HepG2 (cell line): ENCODE data around the gene OGFR. TPM values are rescaled to one million over a fixed set of nuclear protein-coding genes. Genes with fewer than 3 reads are reported as not detected.

Experiments used
- AKAP8 ChIP-seq: sonication (generic); formaldehyde crosslinking; IDR thresholded peaks from 2 replicates; pipeline ENCODE4 v1.5.1; 2020; ENCODE audit warnings: mild to moderate bottlenecking, missing genetic modification reagents
- ATF7 ChIP-seq, 2 experiments: fragments of 450-650 bp in 1 of 2; sonication (generic) in 1 of 2; formaldehyde crosslinking in 1 of 2; IDR thresholded peaks; 2 replicates each; pipeline versions ENCODE4 v1.4.0 to v1.6.1; 2016 to 2020; ENCODE audit warnings: antibody characterized with exemption in 1 of 2, mild to moderate bottlenecking in 1 of 2, missing genetic modification reagents in 1 of 2
- BRD4 ChIP-seq: sonication (generic); formaldehyde crosslinking; IDR thresholded peaks from 2 replicates; pipeline ENCODE4 v1.4.0; 2020; ENCODE audit warnings: missing genetic modification reagents
- CHD2 ChIP-seq: IDR thresholded peaks from 2 replicates; pipeline ENCODE4 v1.6.1; 2011; ENCODE audit warnings: low read depth, low read length, improper control_type of control experiment
- DNMT3B ChIP-seq: conservative IDR thresholded peaks from 2 replicates; pipeline ENCODE4 v1.6.1; 2016; ENCODE audit warnings: missing biosample characterization, control low read depth
- ELF1 ChIP-seq: sonication (generic); formaldehyde crosslinking; IDR thresholded peaks from 2 replicates; pipeline ENCODE4 v1.4.0; 2020; ENCODE audit warnings: missing genetic modification reagents
- HIVEP1 ChIP-seq: sonication (generic); formaldehyde crosslinking; IDR thresholded peaks from 2 replicates; pipeline ENCODE4 v1.4.0; 2020; ENCODE audit warnings: mild to moderate bottlenecking, missing genetic modification reagents
- HNRNPLL ChIP-seq: fragments of 200-400 bp; formaldehyde crosslinking; IDR thresholded peaks from 2 replicates; pipeline ENCODE4 v1.6.1; 2017; ENCODE audit warnings: mild to moderate bottlenecking, low read depth, low read length; ENCODE audit not compliant: poor library complexity, severe bottlenecking
- JUN ChIP-seq: sonication (generic); formaldehyde crosslinking; IDR thresholded peaks from 2 replicates; pipeline ENCODE4 v1.4.0; 2020; ENCODE audit warnings: mild to moderate bottlenecking, missing genetic modification reagents
- KDM5B ChIP-seq: sonication (generic); formaldehyde crosslinking; IDR thresholded peaks from 2 replicates; pipeline ENCODE4 v1.4.0; 2020; ENCODE audit warnings: missing genetic modification reagents, mild to moderate bottlenecking, borderline replicate concordance
- MXD1 ChIP-seq: sonication (generic); formaldehyde crosslinking; IDR thresholded peaks from 2 replicates; pipeline ENCODE4 v1.4.0; 2020; ENCODE audit warnings: mild to moderate bottlenecking, missing genetic modification reagents
- NR2F6 ChIP-seq, 2 experiments: IDR thresholded peaks; 2 replicates each; pipeline ENCODE4 v1.6.1; 2016; ENCODE audit warnings: antibody characterized with exemption in 1 of 2, mild to moderate bottlenecking in 1 of 2
- PITX1 ChIP-seq: sonication (generic); formaldehyde crosslinking; IDR thresholded peaks from 2 replicates; pipeline ENCODE4 v1.5.1; 2020; ENCODE audit warnings: mild to moderate bottlenecking, missing genetic modification reagents
- PLRG1 ChIP-seq: fragments of 450-650 bp; conservative IDR thresholded peaks from 2 replicates; pipeline ENCODE4 v1.6.1; 2016
- PRPF4 ChIP-seq: fragments of 200-400 bp; formaldehyde crosslinking; IDR thresholded peaks from 2 replicates; pipeline ENCODE4 v1.6.1; 2016; ENCODE audit warnings: low read length, low read depth; ENCODE audit not compliant: poor library complexity, severe bottlenecking
- RARA ChIP-seq: IDR thresholded peaks from 2 replicates; pipeline ENCODE4 v1.6.1; 2016; ENCODE audit warnings: missing genetic modification reagents, missing compliant biosample characterization
- RXRA ChIP-seq: sonication (generic); formaldehyde crosslinking; IDR thresholded peaks from 2 replicates; pipeline ENCODE4 v1.5.1; 2020; ENCODE audit warnings: missing genetic modification reagents
- SIN3A ChIP-seq: IDR thresholded peaks from 2 replicates; pipeline ENCODE4 v1.6.1; 2011; ENCODE audit warnings: low read depth, mild to moderate bottlenecking, control low read depth, low read length, borderline replicate concordance
- TAF1 ChIP-seq: sonication (generic); formaldehyde crosslinking; IDR thresholded peaks from 2 replicates; pipeline ENCODE4 v1.4.0; 2020; ENCODE audit warnings: missing genetic modification reagents
- YEATS4 ChIP-seq: sonication (generic); formaldehyde crosslinking; IDR thresholded peaks from 2 replicates; pipeline ENCODE4 v1.4.0; 2020; ENCODE audit warnings: missing genetic modification reagents, borderline replicate concordance
- ZBTB7A ChIP-seq: sonication (generic); formaldehyde crosslinking; IDR thresholded peaks from 2 replicates; pipeline ENCODE4 v1.8.0; 2022; ENCODE audit warnings: mild to moderate bottlenecking, missing genetic modification reagents
- ZKSCAN5 ChIP-seq: sonication (generic); formaldehyde crosslinking; IDR thresholded peaks from 2 replicates; pipeline ENCODE4 v1.5.1; 2020; ENCODE audit warnings: mild to moderate bottlenecking, missing genetic modification reagents
- ZNF720 ChIP-seq: sonication (generic); formaldehyde crosslinking; IDR thresholded peaks from 2 replicates; pipeline ENCODE4 v1.4.0; 2020; ENCODE audit warnings: missing genetic modification reagents
- ZNF768 ChIP-seq: sonication (generic); formaldehyde crosslinking; IDR thresholded peaks from 2 replicates; pipeline ENCODE4 v1.4.0; 2020; ENCODE audit warnings: missing genetic modification reagents
- ZSCAN30 ChIP-seq: sonication (generic); formaldehyde crosslinking; IDR thresholded peaks from 2 replicates; pipeline ENCODE4 v1.5.0; 2020; ENCODE audit warnings: mild to moderate bottlenecking, missing genetic modification reagents
- polyA plus RNA-seq, 8 experiments: library from polyadenylated mRNA; depleted of rRNA in 3 of 8; stranded (reverse) in 7 of 8; unstranded in 1 of 8; fragments of >200 nt; fragmentation: Illumina TruSeq in 4 of 8; extraction: Trizol in 4 of 8; gene quantifications; 2 replicates each; pipeline versions ENCODE4 v1.2.1 to v1.2.3, GENCODE V29; 2011 to 2016; ENCODE audit warnings: low read depth in 4 of 8, missing spikeins in 1 of 8, mixed read lengths in 1 of 8; ENCODE audit not compliant: insufficient read depth in 1 of 8
- total RNA-seq, 5 experiments: library from RNA; depleted of rRNA; stranded (reverse); fragments of >200 nt; fragmentation: Illumina TruSeq; extraction: Trizol; gene quantifications; 2 replicates each; pipeline ENCODE4 v1.2.3, GENCODE V29; 2016; ENCODE audit warnings: low read depth in 1 of 5
- TF ChIP-seq, protein P1 (sequence below): sonication (generic); formaldehyde crosslinking; IDR thresholded peaks from 2 replicates; pipeline ENCODE4 v1.5.0; 2020; ENCODE audit warnings: mild to moderate bottlenecking, missing genetic modification reagents, borderline replicate concordance

The OGFR gene
- total and polyA plus RNA-seq, 2 of the 13 experiments (the other 11 are each of a cell fraction or from before 2014, with no cell fraction given), result 47.7 to 81.8 TPM

DNA sequence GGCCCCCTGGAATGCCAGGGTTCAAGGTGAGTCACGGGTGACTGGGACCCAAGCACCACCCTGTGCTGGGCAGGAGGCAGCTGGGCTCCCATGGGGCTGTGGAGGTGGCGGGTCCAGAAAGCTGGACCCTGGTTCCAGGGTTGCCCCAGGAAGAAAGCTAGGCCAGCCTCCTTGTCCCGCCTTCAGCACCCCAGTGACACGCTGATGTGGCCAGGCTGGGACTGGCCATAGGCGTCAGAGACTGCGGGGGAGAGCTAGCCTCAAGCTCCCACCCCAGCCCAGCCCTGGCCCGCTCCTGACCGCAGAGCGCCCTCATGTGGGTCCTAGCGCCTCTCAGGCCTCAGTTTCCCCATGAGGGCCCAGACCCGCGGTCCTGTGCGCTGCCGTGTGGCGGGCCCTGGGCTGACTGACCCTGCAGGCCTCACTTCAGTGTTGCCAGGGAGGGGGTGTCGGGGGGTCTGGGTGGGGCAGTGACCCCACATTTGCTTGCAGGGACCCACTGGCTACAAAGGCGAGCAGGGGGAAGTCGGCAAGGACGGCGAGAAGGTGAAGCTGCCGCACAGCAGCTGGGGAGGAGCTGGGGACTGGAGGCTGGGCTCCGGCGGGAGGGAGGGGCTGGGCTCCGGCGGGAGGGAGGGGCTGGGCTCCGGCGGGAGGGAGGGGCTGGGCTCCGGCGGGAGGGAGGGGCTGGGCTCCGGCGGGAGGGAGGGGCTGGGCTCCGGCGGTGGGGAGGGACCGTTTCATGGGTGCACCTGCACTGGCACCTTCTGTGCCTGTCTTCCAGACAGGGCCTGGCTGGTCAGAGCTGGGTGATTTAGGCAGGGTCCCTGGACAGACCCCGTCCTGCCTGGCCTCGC lies 20.1 kb downstream of the OGFR start (continued):
- TF ChIP-seq, protein P1, sequence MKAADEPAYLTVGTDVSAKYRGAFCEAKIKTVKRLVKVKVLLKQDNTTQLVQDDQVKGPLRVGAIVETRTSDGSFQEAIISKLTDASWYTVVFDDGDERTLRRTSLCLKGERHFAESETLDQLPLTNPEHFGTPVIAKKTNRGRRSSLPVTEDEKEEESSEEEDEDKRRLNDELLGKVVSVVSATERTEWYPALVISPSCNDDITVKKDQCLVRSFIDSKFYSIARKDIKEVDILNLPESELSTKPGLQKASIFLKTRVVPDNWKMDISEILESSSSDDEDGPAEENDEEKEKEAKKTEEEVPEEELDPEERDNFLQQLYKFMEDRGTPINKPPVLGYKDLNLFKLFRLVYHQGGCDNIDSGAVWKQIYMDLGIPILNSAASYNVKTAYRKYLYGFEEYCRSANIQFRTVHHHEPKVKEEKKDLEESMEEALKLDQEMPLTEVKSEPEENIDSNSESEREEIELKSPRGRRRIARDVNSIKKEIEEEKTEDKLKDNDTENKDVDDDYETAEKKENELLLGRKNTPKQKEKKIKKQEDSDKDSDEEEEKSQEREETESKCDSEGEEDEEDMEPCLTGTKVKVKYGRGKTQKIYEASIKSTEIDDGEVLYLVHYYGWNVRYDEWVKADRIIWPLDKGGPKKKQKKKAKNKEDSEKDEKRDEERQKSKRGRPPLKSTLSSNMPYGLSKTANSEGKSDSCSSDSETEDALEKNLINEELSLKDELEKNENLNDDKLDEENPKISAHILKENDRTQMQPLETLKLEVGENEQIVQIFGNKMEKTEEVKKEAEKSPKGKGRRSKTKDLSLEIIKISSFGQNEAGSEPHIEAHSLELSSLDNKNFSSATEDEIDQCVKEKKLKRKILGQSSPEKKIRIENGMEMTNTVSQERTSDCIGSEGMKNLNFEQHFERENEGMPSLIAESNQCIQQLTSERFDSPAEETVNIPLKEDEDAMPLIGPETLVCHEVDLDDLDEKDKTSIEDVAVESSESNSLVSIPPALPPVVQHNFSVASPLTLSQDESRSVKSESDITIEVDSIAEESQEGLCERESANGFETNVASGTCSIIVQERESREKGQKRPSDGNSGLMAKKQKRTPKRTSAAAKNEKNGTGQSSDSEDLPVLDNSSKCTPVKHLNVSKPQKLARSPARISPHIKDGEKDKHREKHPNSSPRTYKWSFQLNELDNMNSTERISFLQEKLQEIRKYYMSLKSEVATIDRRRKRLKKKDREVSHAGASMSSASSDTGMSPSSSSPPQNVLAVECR (CRISPR knock-in tag), result peak; percentile 59
- no peak for TF ChIP-seq ATF7 (IDR thresholded peaks at IDR 0.05)
- 0 out of 2 replicates have a peak, but pooled peaks have one; percentile 76 for TF ChIP-seq ATF7 (CRISPR knock-in tag; IDR thresholded peaks at IDR 0.05)
- 0 out of 2 replicates have a peak, but pooled peaks have one; percentile 14 for TF ChIP-seq SIN3A
- no peak for TF ChIP-seq ZSCAN30 (CRISPR knock-in tag)
- TF ChIP-seq ZKSCAN5 (CRISPR knock-in tag), result 0 out of 2 replicates have a peak, but pooled peaks have one; percentile 59
- peak; percentile 80 for TF ChIP-seq RARA (CRISPR knock-in tag)
- TF ChIP-seq MXD1 (CRISPR knock-in tag), result no peak
- peak; percentile 20 for TF ChIP-seq PRPF4
- TF ChIP-seq CHD2, result no peak
- peak; percentile 69; the same call in 1 of the 2 replicates for TF ChIP-seq ZNF768
- TF ChIP-seq JUN, result peak; percentile 63
- TF ChIP-seq PLRG1, result no peak
- peak; percentile 17; the same call in 1 of the 2 replicates for TF ChIP-seq TAF1 (CRISPR knock-in tag)
- TF ChIP-seq BRD4 (CRISPR knock-in tag), result peak; percentile 78; the same call in 1 of the 2 replicates
- 0 out of 2 replicates have a peak, but pooled peaks have one; percentile 57 for TF ChIP-seq YEATS4 (CRISPR knock-in tag)
- TF ChIP-seq HNRNPLL, result peak; percentile 9
- peak; percentile 70 for TF ChIP-seq AKAP8
- TF ChIP-seq ELF1 (CRISPR knock-in tag), result 0 out of 2 replicates have a peak, but pooled peaks have one; percentile 10
- peak; percentile 84 for TF ChIP-seq RXRA (CRISPR knock-in tag)
- peak; percentile 90; the same call in 1 of the 2 replicates for TF ChIP-seq ZBTB7A (CRISPR knock-in tag)
- TF ChIP-seq DNMT3B (CRISPR knock-in tag), result no peak
- TF ChIP-seq KDM5B, result peak; percentile 42; the same call in 1 of the 2 replicates
- no peak for TF ChIP-seq ZNF720 (CRISPR knock-in tag)
- TF ChIP-seq NR2F6 (IDR thresholded peaks at IDR 0.05), result peak; percentile 71
- TF ChIP-seq NR2F6 (CRISPR knock-in tag; IDR thresholded peaks at IDR 0.05), result peak; percentile 74
- peak; percentile 78 for TF ChIP-seq PITX1 (CRISPR knock-in tag)
- TF ChIP-seq HIVEP1 (CRISPR knock-in tag), result peak; percentile 62; the same call in 1 of the 2 replicates
